Effector CD8-positive, alpha-beta T cell (primary cell): ENCODE measurements around the gene ASPSCR1.

Experiments
- DNase-seq: peaks from one replicate; lab custom pipeline; 2025; lab: John Stamatoyannopoulos, UW

ASPSCR1 gene

GRCh38 chr17:81960130-81960958, 17.1 kb upstream of the ASPSCR1 start:
- no peak for DNase-seq

DNA sequence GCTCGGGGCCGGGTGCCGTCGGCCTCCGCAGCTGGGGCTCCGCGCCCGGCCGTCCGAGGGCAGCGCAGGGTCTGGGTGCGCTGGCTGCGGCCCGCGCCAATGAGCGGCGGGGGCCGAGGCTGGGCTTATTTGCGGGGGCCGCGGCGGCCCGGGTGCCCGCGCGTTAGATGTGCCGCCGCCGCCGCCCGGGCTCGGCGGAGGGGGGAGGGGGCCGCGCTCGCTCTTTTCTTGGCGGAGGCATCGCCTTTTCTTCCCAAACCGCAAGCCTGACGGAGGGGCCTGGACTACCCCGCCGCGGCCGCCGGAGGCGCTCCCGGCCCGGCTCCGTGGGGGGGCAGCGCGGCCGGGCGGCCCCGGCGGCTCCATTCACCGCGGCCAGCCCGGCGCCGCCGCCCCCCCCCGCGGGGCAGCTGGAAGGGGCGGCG, 16.3 kb upstream of the ASPSCR1 start, which contains the start of gene NOTUM:
TSS of gene NOTUM (minus strand) at position 101 of the 425 bp plus-strand sequence. CDS start 278 bp downstream, outside the sequence.
- DNase-seq, result no peak

- DNase-seq, result no peak
These were observed 15.6 kb upstream of the ASPSCR1 start for GRCh38 chr17:81961521-81962498.

- no peak for DNase-seq
These were observed 14.7 kb upstream of the ASPSCR1 start for GRCh38 chr17:81962499-81963441.

DNA sequence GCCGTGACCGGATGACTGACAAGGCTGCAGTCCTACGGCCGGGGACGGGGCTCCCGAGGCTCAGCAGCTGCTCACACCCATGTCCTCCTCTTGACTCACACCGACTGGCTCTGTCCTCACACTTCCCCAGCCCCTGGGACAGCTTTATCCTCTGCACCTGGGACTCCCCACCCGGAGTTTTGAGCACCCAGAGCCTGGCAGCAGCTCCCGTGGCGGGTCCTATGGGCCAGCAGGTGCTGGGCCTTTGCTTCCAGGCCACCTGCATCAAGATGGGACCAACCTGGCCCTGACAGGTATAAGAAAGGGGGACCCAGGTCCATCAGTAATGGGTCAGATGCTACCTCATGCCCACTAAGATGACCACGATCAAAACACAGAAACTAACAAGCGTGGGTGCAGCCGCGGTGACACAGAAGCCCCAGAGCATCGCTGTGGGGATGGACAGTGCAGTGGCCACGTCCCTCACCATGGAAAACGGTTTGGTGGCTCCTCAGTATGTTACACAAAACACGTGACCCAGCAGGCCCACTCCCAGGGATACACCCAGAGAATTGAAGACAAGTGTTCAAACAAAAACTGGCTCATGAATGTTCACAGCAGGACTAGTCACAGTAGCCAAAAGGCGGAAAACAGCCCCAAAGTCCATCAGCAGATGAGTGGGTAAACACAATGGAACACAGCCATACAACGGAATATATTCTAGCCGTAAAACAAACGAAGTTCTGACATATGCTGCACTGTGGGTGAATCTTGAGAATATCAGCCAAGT, 13.2 kb upstream of the ASPSCR1 start:
- no peak for DNase-seq

GRCh38 chr17:81966343-81967243, 10.8 kb upstream of the ASPSCR1 start:
- DNase-seq, result no peak

DNA sequence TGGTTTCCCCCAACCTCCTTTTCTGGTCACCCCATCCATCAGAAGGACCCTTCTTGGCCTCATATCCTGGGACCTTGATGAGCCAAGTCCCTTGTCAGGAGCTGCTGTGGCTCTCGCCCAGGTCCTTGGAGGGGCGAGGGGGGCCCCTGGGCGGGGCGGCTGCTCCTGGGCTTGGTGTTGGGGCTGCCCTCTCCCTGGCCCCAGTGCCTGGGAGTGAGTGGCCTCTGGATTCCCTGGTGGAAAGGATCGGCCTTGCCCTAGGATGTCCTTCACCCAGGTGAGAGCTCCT, 10.2 kb upstream of the ASPSCR1 start:
- no peak for DNase-seq

DNA sequence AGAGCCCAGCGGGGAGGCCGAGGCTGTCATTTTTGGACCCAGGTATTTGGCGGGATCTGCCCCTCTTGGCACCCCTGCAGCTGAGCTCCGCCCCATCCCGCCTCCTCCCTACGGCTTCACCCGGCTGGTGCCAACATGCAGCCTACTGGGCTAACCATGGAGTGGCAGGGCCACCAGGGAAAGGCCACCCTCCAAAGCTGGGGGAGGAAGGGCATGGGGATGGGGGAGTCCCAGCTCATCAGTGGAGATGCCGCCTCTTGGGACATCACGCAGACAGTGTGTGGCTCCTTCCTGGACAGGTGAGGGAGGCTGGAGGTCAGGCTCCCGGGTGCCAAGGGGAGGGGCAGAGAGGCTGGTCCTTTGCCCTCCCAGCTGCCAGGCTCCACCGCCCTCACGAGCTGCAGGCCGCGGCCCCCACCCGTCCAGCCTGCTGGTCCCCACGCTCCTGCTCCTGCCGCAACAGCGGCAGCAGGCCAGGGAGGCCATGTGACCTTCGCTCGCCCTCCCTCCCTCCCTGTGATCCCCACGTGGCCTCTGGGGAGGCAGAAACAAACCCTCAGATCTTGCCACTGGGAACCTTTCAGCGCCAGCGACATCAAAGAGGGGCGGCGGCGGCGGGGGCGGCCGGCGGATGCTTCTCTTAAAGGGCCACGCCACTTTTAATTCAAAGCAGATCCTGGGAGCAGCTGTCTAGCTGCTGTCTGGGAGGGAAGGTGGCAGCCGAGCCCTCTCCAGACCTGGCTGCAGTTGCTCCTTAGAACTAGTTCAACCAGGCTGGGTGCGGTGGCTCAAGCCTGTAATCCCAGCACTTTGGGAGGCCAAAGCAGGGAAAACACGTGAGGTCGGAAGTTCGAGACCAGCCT, 9.7 kb upstream of the ASPSCR1 start:
- peak; percentile 85 for DNase-seq

DNA sequence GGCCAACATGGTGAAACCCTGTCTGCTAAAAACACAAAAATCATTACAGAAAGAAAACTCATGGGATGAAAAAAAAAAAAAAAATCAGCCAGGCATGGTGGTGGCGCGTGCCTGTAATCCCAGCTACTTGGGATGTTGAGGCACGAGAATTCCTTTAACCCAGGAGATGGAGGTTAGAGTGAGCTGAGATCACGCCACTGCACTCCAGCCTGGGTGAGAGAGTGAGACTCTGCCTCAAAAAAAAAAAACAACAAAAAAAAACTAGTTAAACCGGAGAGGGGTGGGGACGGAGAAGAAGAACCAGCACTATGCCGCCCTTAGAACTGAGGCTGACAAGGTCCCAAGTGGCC, 9.1 kb upstream of the ASPSCR1 start:
- DNase-seq, result no peak

- DNase-seq, result no peak
These were observed 8.3 kb upstream of the ASPSCR1 start for GRCh38 chr17:81968850-81969812.

DNA sequence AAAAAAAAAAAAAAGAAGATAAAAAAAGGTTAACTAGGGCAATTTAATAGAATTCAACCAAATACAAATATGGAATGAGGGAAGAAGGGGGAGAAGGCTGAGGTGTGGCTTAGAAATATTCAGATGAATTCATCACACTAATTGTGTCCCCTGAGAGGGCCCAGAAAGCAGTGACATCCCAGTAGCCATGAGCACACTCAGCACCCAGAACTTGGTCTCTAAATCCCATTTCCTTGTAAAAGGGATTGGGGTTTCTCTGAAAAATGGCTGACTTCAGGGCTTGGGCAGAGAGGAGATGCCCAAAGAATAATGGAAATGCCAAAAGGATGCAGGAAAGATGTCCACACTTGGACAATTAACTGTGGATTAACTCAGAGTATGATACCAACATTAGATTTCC, 4.0 kb upstream of the ASPSCR1 start:
- DNase-seq, result no peak

DNA sequence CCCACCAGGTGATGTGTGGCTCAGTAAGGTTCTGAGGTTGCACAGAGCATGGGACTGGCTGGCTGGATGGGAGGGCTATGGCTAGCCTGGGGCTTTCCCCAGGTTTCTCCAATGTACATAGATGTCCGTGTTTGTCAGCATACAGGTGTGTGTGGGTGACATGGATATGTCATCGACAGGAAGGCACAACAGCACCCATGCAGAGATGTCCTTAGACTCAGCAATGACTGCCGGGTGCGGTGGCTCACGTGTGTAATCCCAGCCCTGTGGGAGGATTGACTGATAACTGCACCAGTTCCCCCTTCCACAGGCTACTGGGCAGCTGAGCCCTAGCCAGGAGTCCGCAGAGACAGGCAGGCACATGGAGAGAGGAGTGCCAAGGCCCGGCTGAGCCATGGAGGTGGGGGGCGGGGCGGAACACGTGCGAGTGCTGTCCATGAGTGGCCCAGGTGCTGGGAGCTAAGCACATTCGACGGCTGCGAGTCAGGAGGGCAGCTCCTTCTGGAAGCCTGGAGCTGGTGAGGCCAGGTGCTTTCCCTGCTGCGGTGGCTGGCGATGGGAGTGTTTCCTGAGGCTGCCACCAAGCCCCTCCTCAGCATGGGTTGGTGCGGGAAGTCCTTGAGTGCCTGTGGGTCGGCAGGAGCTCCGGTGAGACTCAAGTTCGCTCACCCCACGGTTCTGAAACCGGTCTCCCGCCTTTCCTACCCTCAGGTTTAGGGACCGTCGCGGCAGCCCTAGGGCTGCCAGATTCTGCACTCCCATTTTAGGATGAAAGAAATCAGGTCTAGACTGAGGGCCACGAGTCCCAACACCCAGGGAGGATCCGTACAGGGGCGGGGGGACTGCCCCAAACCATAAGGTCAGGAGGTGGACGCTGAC, 858 bp upstream of the ASPSCR1 start:
- DNase-seq, result peak; percentile 23

DNA sequence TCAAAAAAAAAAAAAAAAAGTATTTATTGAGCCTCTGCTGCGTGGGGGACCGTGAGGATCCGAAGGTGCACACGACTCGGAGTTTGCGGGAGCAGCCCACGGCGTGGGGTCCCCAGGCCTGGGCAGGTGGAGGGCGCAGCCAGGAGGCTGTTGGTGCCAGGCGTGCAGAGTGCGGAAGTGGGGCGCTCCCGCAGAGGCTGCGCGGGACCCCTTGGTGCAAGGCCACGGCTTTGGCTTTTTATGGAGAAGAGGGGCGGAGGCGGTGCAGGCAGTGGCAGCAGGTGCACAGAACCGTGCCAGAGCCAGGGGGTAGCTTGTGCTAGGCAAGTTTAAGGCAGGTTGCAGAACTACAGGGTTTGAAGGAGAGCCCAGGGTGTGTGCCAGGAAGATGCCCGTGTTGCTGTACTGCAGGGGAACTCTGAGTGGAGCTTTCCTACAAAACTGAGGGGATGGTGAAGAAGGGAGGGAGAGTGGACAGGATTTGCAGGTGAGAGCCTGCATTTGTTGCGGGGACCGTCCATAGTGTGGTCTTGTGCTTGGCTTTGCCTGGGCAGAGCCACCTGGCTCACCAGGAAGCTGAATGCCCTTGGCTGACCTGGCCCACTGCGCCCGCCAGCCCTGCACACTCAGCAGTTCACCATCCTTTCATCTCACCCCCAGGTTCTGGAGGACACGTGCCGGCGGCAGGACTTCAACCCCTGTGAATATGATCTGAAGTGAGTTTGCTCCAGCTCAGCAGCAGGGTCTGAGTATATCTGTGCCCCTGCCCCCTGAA, 1.3 kb downstream of the ASPSCR1 start:
- no peak for DNase-seq

GRCh38 chr17:81980122-81980521, 2.7 kb downstream of the ASPSCR1 start:
- no peak for DNase-seq

- DNase-seq, result no peak
These were observed 3.4 kb downstream of the ASPSCR1 start for GRCh38 chr17:81980707-81981343.
